ENCODE results near the gene KLHDC10.
"Not testable (repeated sequence)": the region's sequence is repeated elsewhere in the genome, so short reads cannot be mapped to it uniquely, and the experiment has no call there.

KLHDC10 gene

GRCh38 chr7:130156140-130156539 lies 85.8 kb downstream of the KLHDC10 start:
- DNase-seq (ENCODE audit: low spot score): no peak

- DNase-seq (ENCODE audit: low spot score): no peak
Measured at GRCh38 chr7:130157700-130158099, 87.4 kb downstream of the KLHDC10 start.

GRCh38 chr7:130160023-130160422 lies 89.7 kb downstream of the KLHDC10 start:
- DNase-seq (ENCODE audit: low spot score): no peak

DNA sequence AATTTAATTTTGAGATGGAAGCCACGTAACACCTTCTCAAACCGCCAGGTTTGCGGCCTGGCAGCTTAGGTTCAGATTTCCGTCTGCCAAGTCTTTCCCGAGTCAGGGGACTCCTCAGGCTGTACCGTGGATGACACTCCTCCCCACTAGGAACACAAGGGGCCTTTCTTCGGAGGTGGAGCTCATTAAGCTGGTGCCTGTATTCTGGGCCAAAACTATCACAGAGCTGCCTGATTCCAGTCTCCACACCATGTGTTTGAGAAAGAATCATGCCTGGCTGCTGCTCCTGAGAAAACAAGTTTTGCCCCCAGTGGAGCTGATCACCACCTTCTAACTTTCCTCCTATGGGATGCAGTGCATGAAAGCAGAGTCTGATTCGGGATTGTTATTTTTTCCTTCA lies 90.1 kb downstream of the KLHDC10 start:
- DNase-seq (ENCODE audit: low spot score): no peak

- DNase-seq (ENCODE audit: low spot score): no peak
Measured at GRCh38 chr7:130162196-130162595, 91.9 kb downstream of the KLHDC10 start.

DNA sequence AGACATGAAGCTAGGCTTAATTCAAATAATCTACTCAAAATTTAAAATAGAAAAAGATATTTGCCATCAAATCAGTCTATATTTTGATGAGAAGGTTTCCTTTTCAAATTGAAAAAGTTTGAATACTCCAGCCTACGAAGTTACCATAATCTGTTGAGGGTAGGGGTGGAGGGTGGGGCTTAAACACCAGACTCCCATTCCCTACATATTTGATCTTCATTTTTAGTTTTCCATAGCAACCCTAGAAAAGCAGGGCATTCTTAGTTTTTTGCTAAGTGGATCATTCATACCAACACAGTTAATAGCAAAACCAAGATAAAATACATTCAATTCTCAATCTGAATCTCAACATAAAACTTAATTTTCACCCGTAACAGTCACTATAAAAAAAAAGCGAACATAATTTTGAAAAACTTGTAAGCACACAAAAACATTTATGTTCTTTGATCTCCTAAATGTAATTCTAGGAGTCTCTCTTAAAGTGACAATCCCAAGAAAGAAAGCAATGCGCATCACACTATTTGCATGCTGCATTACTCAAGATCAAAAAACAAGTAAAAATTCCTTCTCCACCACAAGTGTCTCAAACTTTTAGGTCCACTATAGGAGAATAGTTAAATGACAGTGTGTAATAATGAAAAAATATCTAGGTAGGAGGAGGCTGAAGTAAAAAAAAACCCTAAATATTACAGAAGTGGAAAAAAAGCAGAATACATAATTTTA lies 104.1 kb downstream of the KLHDC10 start:
- DNase-seq (ENCODE audit: low spot score): no peak

DNA sequence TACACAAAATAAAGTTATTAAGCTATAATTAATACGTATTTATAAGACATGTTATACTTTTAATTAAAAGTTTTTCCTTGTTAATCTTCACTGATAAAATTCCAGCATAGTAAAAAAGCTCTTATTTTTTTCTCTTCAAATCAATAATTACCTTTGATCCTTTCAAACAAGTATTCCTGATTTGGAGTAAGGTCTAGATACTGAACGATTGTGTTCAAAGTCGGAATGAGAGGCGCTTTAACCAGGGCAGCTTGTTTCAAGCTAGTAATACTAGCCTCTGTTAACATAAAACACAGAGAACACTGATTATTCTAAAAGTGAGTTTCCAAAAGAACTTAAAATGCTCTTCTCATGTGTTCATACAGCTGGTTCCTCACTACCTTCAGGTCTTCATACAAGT lies 107.9 kb downstream of the KLHDC10 start:
- DNase-seq (ENCODE audit: low spot score): no peak

DNA sequence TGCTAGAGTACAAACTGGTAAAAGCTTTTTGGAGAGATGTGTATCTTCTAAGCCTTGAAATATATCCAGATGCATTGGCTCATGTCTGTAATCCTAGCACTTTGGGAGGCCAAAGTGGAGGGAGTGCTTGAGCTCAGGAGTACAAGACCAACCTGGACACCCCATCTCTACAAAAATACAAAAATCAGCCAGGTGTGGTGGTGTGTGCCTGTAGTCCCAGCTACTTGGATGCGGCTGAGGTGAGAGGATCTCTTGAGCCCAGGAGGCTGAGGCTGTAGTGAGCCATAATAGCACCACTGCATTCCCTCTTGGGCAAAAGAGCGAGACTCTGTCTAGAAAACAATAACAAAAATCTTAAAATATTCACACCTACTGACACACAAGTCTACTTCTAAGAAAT lies 109.3 kb downstream of the KLHDC10 start:
- DNase-seq (ENCODE audit: low spot score): no peak

- no peak for DNase-seq (ENCODE audit: low spot score)
Measured at GRCh38 chr7:130180571-130181262, 110.4 kb downstream of the KLHDC10 start.

DNA sequence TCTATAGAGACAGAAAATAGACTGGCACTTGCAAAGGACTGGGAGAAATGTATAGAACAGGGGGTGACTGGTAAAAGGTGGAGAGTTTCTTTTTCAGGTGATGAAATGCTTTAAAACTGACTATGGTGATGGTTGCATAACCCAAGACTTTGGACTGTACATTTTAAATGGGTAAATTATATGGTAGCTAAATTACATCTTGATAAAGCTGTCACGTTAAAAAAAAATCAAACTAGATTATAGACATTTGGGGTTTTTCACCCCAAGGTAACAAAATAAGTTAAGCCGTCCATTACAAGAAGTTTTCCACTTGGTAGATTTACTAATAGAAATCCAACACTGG lies 110.9 kb downstream of the KLHDC10 start:
- no peak for DNase-seq (ENCODE audit: low spot score)

DNA sequence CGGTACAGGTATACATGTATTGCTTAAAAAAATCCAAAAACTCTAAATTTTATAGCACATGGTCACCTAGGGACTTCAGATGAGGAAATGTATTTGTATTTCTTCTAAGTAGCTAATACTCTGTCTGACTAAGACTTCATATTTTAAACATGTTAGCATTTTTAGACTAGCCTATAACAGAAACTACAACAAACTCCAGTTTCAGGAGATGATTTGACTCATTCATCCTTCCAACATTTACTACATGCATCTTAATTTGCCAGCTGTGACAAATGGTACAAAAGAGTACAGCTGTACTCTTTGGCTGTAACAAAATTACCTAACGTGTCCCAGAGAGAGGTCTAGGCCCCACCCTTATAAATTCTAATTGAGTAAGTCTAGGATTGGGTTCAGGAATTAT lies 112.7 kb downstream of the KLHDC10 start:
- no peak for DNase-seq (ENCODE audit: low spot score)

DNA sequence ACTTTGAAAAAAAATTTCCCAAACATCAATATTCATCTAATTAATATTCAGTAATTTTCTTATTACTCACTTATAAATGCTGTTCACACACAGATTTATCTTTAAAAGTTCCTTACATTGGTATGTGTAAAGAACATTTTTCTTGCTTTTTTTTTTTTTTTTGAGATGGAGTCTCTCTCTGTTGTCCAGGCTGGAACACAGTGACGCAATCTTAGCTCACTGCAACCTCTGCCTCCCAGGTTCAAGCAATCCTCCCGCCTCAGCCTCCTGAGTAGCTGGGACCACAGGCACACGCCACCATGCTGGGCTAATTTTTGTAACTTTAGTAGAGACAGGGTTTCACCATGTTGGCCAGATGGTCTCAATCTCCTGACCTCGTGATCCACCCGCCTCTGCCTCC lies 114.0 kb downstream of the KLHDC10 start:
- not testable (repeated sequence) for DNase-seq (ENCODE audit: low spot score)

Data from hematopoietic multipotent progenitor cell treated with erythropoietin and hydrocortisone succinate and interleukin-3 and kit ligand, for 17 days (in vitro differentiated cells).